ENCODE results near the gene CPEB3.

CPEB3 gene

DNA sequence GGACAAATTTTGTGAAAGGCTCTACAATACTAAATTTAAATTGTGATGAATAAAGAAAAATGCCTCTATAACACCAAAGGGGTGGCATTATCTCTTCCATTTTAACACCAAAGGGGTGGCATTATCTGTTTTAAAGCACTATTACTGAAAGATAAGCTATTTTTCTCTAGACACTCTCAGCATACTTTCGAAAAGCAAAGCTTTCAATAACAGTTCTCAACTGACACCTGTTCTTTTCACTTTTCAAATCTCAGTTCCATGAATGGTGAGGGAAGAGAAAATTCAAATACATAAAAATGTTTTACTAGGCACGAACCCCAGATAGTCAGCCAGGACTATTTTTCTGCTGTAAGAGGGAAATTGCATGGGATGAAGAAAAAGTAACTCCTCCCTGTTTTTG lies 103.8 kb downstream of the CPEB3 start:
- TF ChIP-seq, protein P1, sequence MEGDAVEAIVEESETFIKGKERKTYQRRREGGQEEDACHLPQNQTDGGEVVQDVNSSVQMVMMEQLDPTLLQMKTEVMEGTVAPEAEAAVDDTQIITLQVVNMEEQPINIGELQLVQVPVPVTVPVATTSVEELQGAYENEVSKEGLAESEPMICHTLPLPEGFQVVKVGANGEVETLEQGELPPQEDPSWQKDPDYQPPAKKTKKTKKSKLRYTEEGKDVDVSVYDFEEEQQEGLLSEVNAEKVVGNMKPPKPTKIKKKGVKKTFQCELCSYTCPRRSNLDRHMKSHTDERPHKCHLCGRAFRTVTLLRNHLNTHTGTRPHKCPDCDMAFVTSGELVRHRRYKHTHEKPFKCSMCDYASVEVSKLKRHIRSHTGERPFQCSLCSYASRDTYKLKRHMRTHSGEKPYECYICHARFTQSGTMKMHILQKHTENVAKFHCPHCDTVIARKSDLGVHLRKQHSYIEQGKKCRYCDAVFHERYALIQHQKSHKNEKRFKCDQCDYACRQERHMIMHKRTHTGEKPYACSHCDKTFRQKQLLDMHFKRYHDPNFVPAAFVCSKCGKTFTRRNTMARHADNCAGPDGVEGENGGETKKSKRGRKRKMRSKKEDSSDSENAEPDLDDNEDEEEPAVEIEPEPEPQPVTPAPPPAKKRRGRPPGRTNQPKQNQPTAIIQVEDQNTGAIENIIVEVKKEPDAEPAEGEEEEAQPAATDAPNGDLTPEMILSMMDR (IDR thresholded peaks at IDR 0.05): no peak
- Histone ChIP-seq H3K27ac (no peak overlapping the region), H3K4me3 (no peak overlapping the region)
- no peak for DNase-seq (ENCODE audit: low spot score)

DNA sequence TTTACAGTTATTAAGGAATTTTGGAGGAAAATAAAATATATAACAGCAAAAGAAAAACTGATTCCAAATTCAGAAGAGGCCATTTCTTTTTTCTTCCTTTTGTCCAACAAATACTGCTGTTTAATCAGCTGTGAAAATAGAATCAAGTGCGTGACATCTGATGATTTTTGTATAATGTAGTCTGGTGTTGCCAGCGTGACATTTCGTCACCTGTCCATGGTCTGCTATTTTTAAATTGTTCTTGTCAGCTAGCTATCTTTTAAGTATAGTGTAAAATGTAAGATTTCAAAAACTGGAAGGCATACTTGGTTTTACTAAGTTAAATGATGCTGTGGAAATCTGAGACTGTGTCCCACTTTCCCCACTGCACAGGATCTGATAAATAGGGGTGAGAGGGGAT lies 105.9 kb downstream of the CPEB3 start:
- no peak overlapping the region for H3K27ac ChIP-seq
- TF ChIP-seq, protein P1 (IDR thresholded peaks at IDR 0.05): no peak
- no peak overlapping the region for H3K4me3 ChIP-seq

DNA sequence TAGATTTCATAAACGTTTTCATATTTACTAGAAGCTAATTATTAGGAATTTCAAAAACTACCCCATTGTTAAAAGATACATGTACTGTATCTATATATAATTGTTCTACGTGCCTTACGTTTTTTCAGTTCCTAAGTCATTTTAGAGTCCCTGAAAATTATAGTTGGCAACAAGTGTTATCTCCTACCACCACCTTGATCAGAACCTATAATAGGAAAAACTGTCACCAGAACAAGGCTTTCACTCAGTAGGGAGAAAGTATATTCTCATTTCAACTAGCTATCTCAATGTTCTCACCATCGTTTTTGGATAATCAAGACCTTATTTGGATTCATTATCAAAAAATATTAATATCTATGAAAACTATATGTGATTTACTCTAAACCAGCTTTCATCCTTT lies 107.7 kb downstream of the CPEB3 start:
- no peak overlapping the region for H3K27ac ChIP-seq
- TF ChIP-seq, protein P1 (IDR thresholded peaks at IDR 0.05): no peak
- no peak overlapping the region for H3K4me3 ChIP-seq
- no peak for DNase-seq (ENCODE audit: low spot score)

More for the DNA sequence above, 105.9 kb downstream of the CPEB3 start:
- no peak for DNase-seq (ENCODE audit: low spot score)

DNA sequence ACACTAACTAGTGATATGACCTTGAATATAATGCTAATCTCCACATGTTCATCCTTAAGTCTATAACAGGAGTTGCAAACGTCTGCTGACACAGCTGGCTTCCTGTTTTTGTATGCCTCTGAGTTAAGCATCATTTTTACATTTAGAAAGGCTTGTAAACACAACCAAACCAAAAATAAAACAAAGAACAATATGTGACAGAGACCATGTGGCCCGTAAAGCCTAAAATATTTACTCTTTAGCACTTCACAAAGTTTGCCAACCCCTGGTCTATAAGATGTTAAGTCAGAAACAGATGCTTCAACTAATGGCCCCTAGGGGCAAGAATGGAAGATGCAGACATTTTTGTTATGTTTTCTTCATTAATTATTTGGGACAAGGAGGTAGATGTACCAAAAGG lies 109.3 kb downstream of the CPEB3 start:
- no peak for DNase-seq (ENCODE audit: low spot score)
- Histone ChIP-seq H3K27ac (no peak overlapping the region), H3K4me3 (no peak overlapping the region)
- TF ChIP-seq, protein P1 (IDR thresholded peaks at IDR 0.05): no peak

DNA sequence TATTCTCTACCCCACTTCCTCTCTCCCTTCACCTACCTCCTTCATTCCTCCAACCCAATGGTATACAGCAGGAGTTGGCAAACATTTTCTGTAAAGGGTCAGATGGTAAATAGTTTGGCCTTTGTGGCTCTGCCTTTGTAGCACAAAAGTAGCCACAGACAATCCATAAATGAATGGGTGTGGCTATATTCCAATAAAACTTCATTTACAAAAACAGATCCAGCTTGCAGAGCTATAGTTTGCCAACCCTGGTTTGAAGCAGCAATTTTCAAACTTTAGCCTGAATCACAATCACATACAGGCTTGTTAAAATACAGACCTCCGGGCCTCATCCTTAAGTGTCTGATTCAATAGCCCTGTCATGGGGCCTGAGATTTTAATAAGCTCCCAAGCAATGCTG lies 110.5 kb downstream of the CPEB3 start:
- no peak overlapping the region for H3K27ac ChIP-seq
- TF ChIP-seq, protein P1 (IDR thresholded peaks at IDR 0.05): no peak
- no peak for DNase-seq (ENCODE audit: low spot score)
- no peak overlapping the region for H3K4me3 ChIP-seq

DNA sequence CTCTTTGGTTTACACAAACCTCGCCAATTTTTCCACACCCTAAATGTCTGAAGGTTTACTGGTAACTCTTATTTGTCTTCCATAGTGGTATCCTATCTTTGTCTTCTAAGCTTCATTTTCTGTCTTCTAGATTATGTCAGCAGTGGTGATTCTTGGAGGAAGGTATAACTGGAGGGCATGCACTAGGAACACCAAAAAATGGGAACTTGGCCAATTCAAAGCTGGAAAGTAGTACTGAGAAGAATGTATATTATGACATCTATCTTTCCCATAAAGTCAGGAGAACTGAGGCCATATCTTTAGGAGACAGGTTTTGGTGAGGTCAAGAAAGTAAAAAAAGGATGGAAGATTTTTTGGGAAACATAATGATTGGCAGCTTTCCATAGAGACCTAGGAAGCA lies 113.3 kb downstream of the CPEB3 start:
- Histone ChIP-seq H3K27ac (no peak overlapping the region), H3K4me3 (no peak overlapping the region)
- TF ChIP-seq, protein P1 (IDR thresholded peaks at IDR 0.05): no peak
- no peak for DNase-seq (ENCODE audit: low spot score)

DNA sequence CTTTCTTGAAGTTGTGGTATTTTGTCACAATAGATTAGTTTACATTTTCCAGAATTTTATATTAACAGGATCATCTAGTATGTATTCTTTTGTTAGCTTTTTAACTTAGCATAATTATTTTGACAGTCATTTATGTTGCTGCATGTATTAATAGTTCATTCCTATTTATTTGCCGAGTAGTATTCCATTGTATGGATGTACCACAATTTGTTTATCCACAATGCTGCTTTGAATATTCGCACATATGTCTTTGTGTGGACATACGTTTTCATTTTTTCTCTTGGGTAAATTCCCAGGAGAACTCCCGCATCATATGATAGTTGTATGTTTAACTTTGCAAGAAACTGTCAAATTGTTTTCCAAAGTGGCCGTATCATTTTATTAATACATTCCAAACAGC lies 115.7 kb downstream of the CPEB3 start:
- no peak overlapping the region for H3K4me3 ChIP-seq
- TF ChIP-seq, protein P1 (IDR thresholded peaks at IDR 0.05): no peak
- H3K27ac ChIP-seq: no peak overlapping the region
- no peak for DNase-seq (ENCODE audit: low spot score)
